ENCODE data around the gene ZDHHC14. TPM values are rescaled to one million over a fixed set of nuclear protein-coding genes. Genes with fewer than 3 reads are reported as not detected.

Gene ZDHHC14
- total RNA-seq, 4 donors from 2014 or later, result 7.3 to 14.4 (median 8.1) TPM

- H3K9me3 ChIP-seq, result no peaks in the 10 kb centered on the region
- no peaks in the 10 kb centered on the region for H3K27me3 ChIP-seq
- 83 to 91% methylated on average over 5 to 9 of the region's 9 CpGs for WGBS, 2 donors (ENCODE audit: low coverage in 1 of 2)
- TF ChIP-seq POLR2AphosphoS5 (IDR thresholded peaks at IDR 0.05) (no peak), CTCF (IDR thresholded peaks at IDR 0.05) (no peak), POLR2A (IDR thresholded peaks at IDR 0.05) (no peak)
- no peaks in the 10 kb centered on the region for H3K36me3 ChIP-seq
- H3K4me3 ChIP-seq, result no peak overlapping the region
- no peak for ATAC-seq
- H3K27ac ChIP-seq, result no peak overlapping the region
- no peaks in the 10 kb centered on the region for H3K4me1 ChIP-seq
Observed at GRCh38 chr6:157516319-157517026, 135.5 kb downstream of the ZDHHC14 start.

- no peak for ATAC-seq
- H3K4me3 ChIP-seq, result no peak overlapping the region
- WGBS, 2 donors (ENCODE audit: low coverage in 1 of 2), result 87 to 96% methylated on average over 3 to 8 of the region's 15 CpGs
Observed at GRCh38 chr6:157517601-157518359, 136.8 kb downstream of the ZDHHC14 start.

GRCh38 chr6:157518397-157519250, 137.6 kb downstream of the ZDHHC14 start:
- WGBS, 2 donors (ENCODE audit: low coverage in 1 of 2), result 75 to 87% methylated on average over 3 to 18 of the region's 21 CpGs
- ATAC-seq, result peak; percentile 34
- Histone ChIP-seq H3K9me3 (no peaks in the 10 kb centered on the region), H3K4me1 (no peaks in the 10 kb centered on the region), H3K4me3 (no peak overlapping the region), H3K36me3 (no peaks in the 10 kb centered on the region), H3K27me3 (no peaks in the 10 kb centered on the region), H3K27ac (no peak overlapping the region)
- no peak for TF ChIP-seq EP300 (IDR thresholded peaks at IDR 0.05)
- no peak for TF ChIP-seq CTCF (IDR thresholded peaks at IDR 0.05)
- no peak for TF ChIP-seq POLR2AphosphoS5 (IDR thresholded peaks at IDR 0.05)
- TF ChIP-seq POLR2A (IDR thresholded peaks at IDR 0.05), result no peak

More at GRCh38 chr6:157517601-157518359, 136.8 kb downstream of the ZDHHC14 start:
- H3K27ac ChIP-seq, result no peak overlapping the region
- no peaks in the 10 kb centered on the region for H3K9me3 ChIP-seq
- no peak for TF ChIP-seq POLR2A (IDR thresholded peaks at IDR 0.05)
- no peak for TF ChIP-seq EP300 (IDR thresholded peaks at IDR 0.05)
- no peak for TF ChIP-seq CTCF (IDR thresholded peaks at IDR 0.05)
- TF ChIP-seq POLR2AphosphoS5 (IDR thresholded peaks at IDR 0.05), result no peak
- no peaks in the 10 kb centered on the region for H3K36me3 ChIP-seq
- H3K27me3 ChIP-seq, result no peaks in the 10 kb centered on the region
- no peaks in the 10 kb centered on the region for H3K4me1 ChIP-seq

- H3K36me3 ChIP-seq, result no peaks in the 10 kb centered on the region
- no peaks in the 10 kb centered on the region for H3K27me3 ChIP-seq
- H3K9me3 ChIP-seq, result no peaks in the 10 kb centered on the region
- no peak overlapping the region for H3K27ac ChIP-seq
- H3K4me3 ChIP-seq, result no peak overlapping the region
- 95 to 100% methylated on average over 3 to 13 of the region's 15 CpGs for WGBS, 2 donors (ENCODE audit: low coverage in 1 of 2)
- no peak for ATAC-seq
- no peaks in the 10 kb centered on the region for H3K4me1 ChIP-seq
- TF ChIP-seq CTCF (IDR thresholded peaks at IDR 0.05) (no peak), EP300 (IDR thresholded peaks at IDR 0.05) (no peak), POLR2A (IDR thresholded peaks at IDR 0.05) (no peak), POLR2AphosphoS5 (IDR thresholded peaks at IDR 0.05) (no peak)
Observed at GRCh38 chr6:157519255-157520116, 138.5 kb downstream of the ZDHHC14 start.
